CD8-positive, alpha-beta memory T cell (primary cell): ENCODE data around the gene SMARCC1. TPM values are rescaled to one million over a fixed set of nuclear protein-coding genes. Genes with fewer than 3 reads are reported as not detected.

Experiments used
- CTCF ChIA-PET: fragments of 350-600 bp; sonication (Branson Sonifier 250); formaldehyde crosslinking; loops from one replicate; lab custom pipeline; 2021; ENCODE audit warnings: antibody characterized with exemption; lab: Charles Lee
- POLR2A ChIA-PET: fragments of 350-600 bp; sonication (Branson Sonifier 250); formaldehyde crosslinking; loops from one replicate; lab custom pipeline; 2021; ENCODE audit warnings: antibody characterized with exemption; lab: Charles Lee
- DNase-seq, 5 donors: peaks; one replicate each; pipeline versions ENCODE4 v3.0.0 to v3.0.0-alpha.2; 2020 to 2022; ENCODE audit warnings: mixed read lengths in 1 of 5
- H3K27ac ChIP-seq: one replicate; pipeline ENCODE4 v1.7.0; 2013; ENCODE audit warnings: low read depth, mild to moderate bottlenecking, low read length, moderate library complexity
- H3K27me3 ChIP-seq: 2 replicates; pipeline ENCODE4 v1.7.0; 2013; ENCODE audit warnings: low read length, mild to moderate bottlenecking; ENCODE audit not compliant: insufficient read depth, poor library complexity, severe bottlenecking
- H3K36me3 ChIP-seq: 2 replicates; pipeline ENCODE4 v1.7.0; 2013; ENCODE audit warnings: mild to moderate bottlenecking, low read length, moderate library complexity; ENCODE audit not compliant: insufficient read depth
- H3K4me1 ChIP-seq: 2 replicates; pipeline ENCODE4 v1.7.0; 2013; ENCODE audit warnings: mild to moderate bottlenecking, low read length, moderate library complexity; ENCODE audit not compliant: insufficient read depth
- H3K4me3 ChIP-seq: 2 replicates; pipeline ENCODE4 v1.7.0; 2013; ENCODE audit warnings: mild to moderate bottlenecking, low read length
- H3K9me3 ChIP-seq: 2 replicates; pipeline ENCODE4 v1.7.0; 2013; ENCODE audit warnings: mild to moderate bottlenecking, low read length
- H3K27ac Mint-ChIP-seq, 8 donors: one replicate each; pipeline ENCODE4 v1.8.0; 2020 to 2021; ENCODE audit warnings: mixed read lengths in 8 of 8, mild to moderate bottlenecking in 6 of 8, inconsistent platforms in 3 of 8, moderate library complexity in 3 of 8
- H3K27me3 Mint-ChIP-seq, 2 donors: one replicate each; pipeline ENCODE4 v1.8.0; 2020 to 2021; ENCODE audit warnings: mixed read lengths in 2 of 2, mild to moderate bottlenecking in 1 of 2, moderate library complexity in 1 of 2
- H3K36me3 Mint-ChIP-seq, 3 donors: one replicate each; pipeline ENCODE4 v1.8.0; 2020 to 2021; ENCODE audit warnings: mixed read lengths in 3 of 3, inconsistent platforms in 1 of 3, mild to moderate bottlenecking in 1 of 3
- H3K4me1 Mint-ChIP-seq, 3 donors: one replicate each; pipeline ENCODE4 v1.8.0; 2020 to 2021; ENCODE audit warnings: mixed read lengths in 3 of 3, inconsistent platforms in 1 of 3, mild to moderate bottlenecking in 1 of 3
- H3K4me3 Mint-ChIP-seq, 7 donors: one replicate each; pipeline ENCODE4 v1.8.0; 2020 to 2021; ENCODE audit warnings: mixed read lengths in 7 of 7, mild to moderate bottlenecking in 6 of 7, moderate library complexity in 4 of 7, inconsistent platforms in 2 of 7
- H3K9me3 Mint-ChIP-seq, 5 donors: one replicate each; pipeline ENCODE4 v1.8.0; 2020 to 2022; ENCODE audit warnings: mixed read lengths in 5 of 5, mild to moderate bottlenecking in 3 of 5, moderate library complexity in 2 of 5, inconsistent platforms in 1 of 5
- polyA plus RNA-seq: library from polyadenylated mRNA; unstranded; fragments of 300-500 nt; fragmentation: Illumina TruSeq; gene quantifications from one replicate; pipeline ENCODE4 v1.2.3, GENCODE V29; 2021
- total RNA-seq, 2 experiments: library from RNA; stranded (reverse); gene quantifications; one replicate each; pipeline ENCODE4 v1.2.3, GENCODE V29; 2021

SMARCC1 gene
- total and polyA plus RNA-seq, 3 experiments from 2014 or later = 54.6 to 107 (median 100) TPM

GRCh38 chr3:47581422-47581821, 200.3 kb downstream of the SMARCC1 start:
- Mint-ChIP-seq H3K36me3 (peaks cover 0 to 10% (median 6%) of the 10 kb centered on the region in 3 donors), H3K27ac (peak overlapping the region in 1 of 8 donors; percentile 28), H3K27me3 (peaks cover 2 to 16% of the 10 kb centered on the region in 2 donors), H3K4me1 (peaks cover 0 to 3% (median 1%) of the 10 kb centered on the region in 3 donors), H3K9me3 (peaks cover 0 to 2% (median 0%) of the 10 kb centered on the region in 5 donors), H3K4me3 (peak overlapping the region in 2 of 7 donors; percentile 23 to 48)
- DNase-seq = no peak
- ChIA-PET CTCF (no interaction called here), POLR2A (no interaction called here)
- Histone ChIP-seq H3K9me3 (no peaks in the 10 kb centered on the region), H3K4me3 (no peak overlapping the region), H3K4me1 (peaks cover 3% of the 10 kb centered on the region), H3K27me3 (peaks cover 16% of the 10 kb centered on the region), H3K27ac (no peak overlapping the region), H3K36me3 (no peaks in the 10 kb centered on the region)

- H3K27ac Mint-ChIP-seq = no peak overlapping the region
- H3K4me1 Mint-ChIP-seq = peaks cover 0 to 3% (median 1%) of the 10 kb centered on the region in 3 donors
- Histone ChIP-seq H3K4me3 (no peak overlapping the region), H3K9me3 (no peaks in the 10 kb centered on the region), H3K36me3 (no peaks in the 10 kb centered on the region), H3K27ac (no peak overlapping the region), H3K4me1 (peaks cover 3% of the 10 kb centered on the region), H3K27me3 (peaks cover 16% of the 10 kb centered on the region)
- no peak for DNase-seq
- CTCF ChIA-PET = no interaction called here
- peak overlapping the region in 5 of 7 donors; percentile 25 to 70 (median 49) for H3K4me3 Mint-ChIP-seq
- POLR2A ChIA-PET = no interaction called here
- peaks cover 0 to 5% (median 2%) of the 10 kb centered on the region in 3 donors for H3K36me3 Mint-ChIP-seq
- peaks cover 9 to 18% of the 10 kb centered on the region in 2 donors for H3K27me3 Mint-ChIP-seq
- peaks cover 0 to 2% (median 0%) of the 10 kb centered on the region in 5 donors for H3K9me3 Mint-ChIP-seq
Observed at GRCh38 chr3:47580481-47580880, 201.2 kb downstream of the SMARCC1 start.

- peaks cover 0 to 3% (median 1%) of the 10 kb centered on the region in 3 donors for H3K4me1 Mint-ChIP-seq
- Histone ChIP-seq H3K4me1 (peaks cover 3% of the 10 kb centered on the region), H3K36me3 (no peaks in the 10 kb centered on the region), H3K4me3 (no peak overlapping the region), H3K27ac (no peak overlapping the region), H3K27me3 (peaks cover 16% of the 10 kb centered on the region), H3K9me3 (no peaks in the 10 kb centered on the region)
- H3K4me3 Mint-ChIP-seq = peak overlapping the region; percentile 43 to 73 (median 68)
- H3K9me3 Mint-ChIP-seq = peaks cover 0 to 2% (median 0%) of the 10 kb centered on the region in 5 donors
- no peak for DNase-seq
- peak overlapping the region in 1 of 8 donors; percentile 11 for H3K27ac Mint-ChIP-seq
- CTCF ChIA-PET = no interaction called here
- POLR2A ChIA-PET = no interaction called here
- no peaks in the 10 kb centered on the region for H3K36me3 Mint-ChIP-seq
- peaks cover 9 to 23% of the 10 kb centered on the region in 2 donors for H3K27me3 Mint-ChIP-seq
Observed at GRCh38 chr3:47579875-47580274, 201.8 kb downstream of the SMARCC1 start.

GRCh38 chr3:47578691-47579632, 202.7 kb downstream of the SMARCC1 start, which contains the start of gene CSPG5:
TSS of gene CSPG5 (minus strand) at chr3:47578865. CDS start at chr3:47578693, 172 bp downstream.
- Histone ChIP-seq H3K27ac (no peak within 1 kb of the TSS), H3K4me1 (peaks cover 3% of the 10 kb centered on the region), H3K36me3 (no peaks in the 10 kb centered on the region), H3K27me3 (peaks cover 16% of the 10 kb centered on the region), H3K4me3 (peak within 1 kb of the TSS; percentile 41), H3K9me3 (no peaks in the 10 kb centered on the region)
- peaks cover 13 to 28% of the 10 kb centered on the region in 2 donors for H3K27me3 Mint-ChIP-seq
- H3K9me3 Mint-ChIP-seq = peaks cover 0 to 2% (median 0%) of the 10 kb centered on the region in 5 donors
- peaks cover 0 to 3% (median 1%) of the 10 kb centered on the region in 3 donors for H3K4me1 Mint-ChIP-seq
- H3K36me3 Mint-ChIP-seq = no peaks in the 10 kb centered on the region
- H3K27ac Mint-ChIP-seq = peak within 1 kb of the TSS in 1 of 8 donors; percentile 29
- ChIA-PET CTCF (no interaction called here), POLR2A (no interaction called here)
- peak within 1 kb of the TSS; percentile 65 to 84 (median 70) for H3K4me3 Mint-ChIP-seq
- peak; percentile 12 to 56 (median 23) for DNase-seq

- CTCF ChIA-PET = no interaction called here
- peaks cover 15 to 31% of the 10 kb centered on the region in 2 donors for H3K27me3 Mint-ChIP-seq
- H3K27ac ChIP-seq = no peak overlapping the region
- peak overlapping the region; percentile 34 to 78 (median 69) for H3K4me3 Mint-ChIP-seq
- peaks cover 16% of the 10 kb centered on the region for H3K27me3 ChIP-seq
- no peaks in the 10 kb centered on the region for H3K36me3 ChIP-seq
- H3K4me3 ChIP-seq = peak overlapping the region; percentile 41
- peaks cover 0 to 2% (median 0%) of the 10 kb centered on the region in 5 donors for H3K9me3 Mint-ChIP-seq
- no peaks in the 10 kb centered on the region for H3K36me3 Mint-ChIP-seq
- peaks cover 3% of the 10 kb centered on the region for H3K4me1 ChIP-seq
- peaks cover 0 to 3% (median 1%) of the 10 kb centered on the region in 3 donors for H3K4me1 Mint-ChIP-seq
- peak; percentile 27 to 72 (median 40) for DNase-seq
- no peaks in the 10 kb centered on the region for H3K9me3 ChIP-seq
- POLR2A ChIA-PET = no interaction called here
- no peak overlapping the region for H3K27ac Mint-ChIP-seq
Observed at GRCh38 chr3:47578119-47578632, 203.5 kb downstream of the SMARCC1 start.

GRCh38 chr3:47577583-47578118, 204.0 kb downstream of the SMARCC1 start:
- peak overlapping the region; percentile 41 for H3K4me3 ChIP-seq
- H3K9me3 Mint-ChIP-seq = peaks cover 0 to 2% (median 0%) of the 10 kb centered on the region in 5 donors
- peaks cover 17 to 31% of the 10 kb centered on the region in 2 donors for H3K27me3 Mint-ChIP-seq
- peak overlapping the region; percentile 34 to 78 (median 69) for H3K4me3 Mint-ChIP-seq
- peaks cover 0 to 3% (median 1%) of the 10 kb centered on the region in 3 donors for H3K4me1 Mint-ChIP-seq
- peaks cover 3% of the 10 kb centered on the region for H3K4me1 ChIP-seq
- peak overlapping the region in 1 of 8 donors; percentile 29 for H3K27ac Mint-ChIP-seq
- H3K27me3 ChIP-seq = peaks cover 16% of the 10 kb centered on the region
- no peaks in the 10 kb centered on the region for H3K36me3 Mint-ChIP-seq
- ChIA-PET POLR2A (no interaction called here), CTCF (no interaction called here)
- no peaks in the 10 kb centered on the region for H3K9me3 ChIP-seq
- DNase-seq = no peak
- H3K27ac ChIP-seq = no peak overlapping the region
- no peaks in the 10 kb centered on the region for H3K36me3 ChIP-seq

- Mint-ChIP-seq H3K9me3 (no peaks in the 10 kb centered on the region), H3K27me3 (peaks cover 24 to 29% of the 10 kb centered on the region in 2 donors), H3K27ac (peak overlapping the region in 1 of 8 donors; percentile 55), H3K36me3 (no peaks in the 10 kb centered on the region), H3K4me1 (no peaks in the 10 kb centered on the region), H3K4me3 (peak overlapping the region in 3 of 7 donors; percentile 2 to 32 (median 23))
- H3K9me3 ChIP-seq = no peaks in the 10 kb centered on the region
- H3K36me3 ChIP-seq = no peaks in the 10 kb centered on the region
- CTCF ChIA-PET = no interaction called here
- H3K27ac ChIP-seq = no peak overlapping the region
- H3K4me3 ChIP-seq = no peak overlapping the region
- H3K4me1 ChIP-seq = peaks cover 3% of the 10 kb centered on the region
- POLR2A ChIA-PET = no interaction called here
- peaks cover 10% of the 10 kb centered on the region for H3K27me3 ChIP-seq
- DNase-seq = no peak
Observed at GRCh38 chr3:47573190-47574172, 208.2 kb downstream of the SMARCC1 start.
